Ammon's horn (tissue), 1 donor: ENCODE measurements around the gene KRT15.
A peak's percentile ranks its signal among the peaks of the same experiment; 100 is the strongest.

Experiments used
- DNase-seq: peaks from one replicate; pipeline ENCODE4 v3.0.0-alpha.2; 2016; ENCODE audit warnings: low spot score

The KRT15 gene

GRCh38 chr17:41481036-41481435, 37.7 kb downstream of the KRT15 start, which contains the start of gene KRT35:
Gene KRT35, minus strand, starts transcription at chr17:41481151. Its CDS starts 54 bp downstream, at chr17:41481097.
- no peak for DNase-seq

GRCh38 chr17:41480581-41480980, 38.1 kb downstream of the KRT15 start:
- DNase-seq = no peak

- no peak for DNase-seq
Measured at GRCh38 chr17:41480136-41480535, 38.6 kb downstream of the KRT15 start.

GRCh38 chr17:41478237-41478636, 40.5 kb downstream of the KRT15 start:
- no peak for DNase-seq

GRCh38 chr17:41476866-41477815, 41.5 kb downstream of the KRT15 start:
- no peak for DNase-seq

- no peak for DNase-seq
Measured at GRCh38 chr17:41475421-41475820, 43.3 kb downstream of the KRT15 start.

- no peak for DNase-seq
Measured at GRCh38 chr17:41474863-41475262, 43.8 kb downstream of the KRT15 start.

GRCh38 chr17:41468346-41468745, 50.3 kb downstream of the KRT15 start:
- DNase-seq = no peak

GRCh38 chr17:41467561-41467960, 51.1 kb downstream of the KRT15 start:
- no peak for DNase-seq

- DNase-seq = no peak
Measured at GRCh38 chr17:41466988-41467387, 51.7 kb downstream of the KRT15 start, which contains the start of gene KRT32. Gene KRT32, minus strand, starts transcription at chr17:41467386. Its CDS starts 61 bp downstream, at chr17:41467325.

- peak; percentile 45 for DNase-seq
Measured at GRCh38 chr17:41464682-41465081, 54.0 kb downstream of the KRT15 start.

GRCh38 chr17:41464173-41464572, 54.5 kb downstream of the KRT15 start:
- DNase-seq = no peak

- DNase-seq = no peak
Measured at GRCh38 chr17:41463746-41464145, 54.9 kb downstream of the KRT15 start.
